Stimulated activated memory B cell treated with anti-CD40 and anti-IgM and Interleukin-4, amounts not matched to agents 10 μg/mL and 1 μg/mL and 100 μg/mL, for 72 hours (primary cell): ENCODE measurements around the gene ATG10.
"Not testable (repeated sequence)": the region's sequence is repeated elsewhere in the genome, so short reads cannot be mapped to it uniquely, and the experiment has no call there.

Experiments
- ATAC-seq: fragments of 150-1000 bp; cut with Tn5 transposase; 2 replicates; pipeline ENCODE4 v1.10.0; 2021
- H3K27ac Mint-ChIP-seq: one replicate; pipeline ENCODE4 v1.8.0; 2022; ENCODE audit warnings: mild to moderate bottlenecking, mixed read lengths
- H3K27me3 Mint-ChIP-seq: one replicate; pipeline ENCODE4 v1.8.0; 2022; ENCODE audit warnings: mixed read lengths
- H3K36me3 Mint-ChIP-seq: one replicate; pipeline ENCODE4 v1.8.0; 2022; ENCODE audit warnings: mixed read lengths
- H3K4me1 Mint-ChIP-seq: one replicate; pipeline ENCODE4 v1.8.0; 2022; ENCODE audit warnings: mixed read lengths
- H3K4me3 Mint-ChIP-seq: one replicate; pipeline ENCODE4 v1.8.0; 2022; ENCODE audit warnings: mild to moderate bottlenecking, moderate library complexity, mixed read lengths
- H3K9me3 Mint-ChIP-seq: one replicate; pipeline ENCODE4 v1.8.0; 2022; ENCODE audit warnings: mixed read lengths

The ATG10 gene

GRCh38 chr5:82066791-82067190 is 95.0 kb downstream of the ATG10 start:
- no peaks in the 10 kb centered on the region for H3K4me1 Mint-ChIP-seq
- H3K9me3 Mint-ChIP-seq, result peaks cover 2% of the 10 kb centered on the region
- no peak overlapping the region for H3K4me3 Mint-ChIP-seq
- H3K27me3 Mint-ChIP-seq, result no peaks in the 10 kb centered on the region
- ATAC-seq, result no peak
- H3K27ac Mint-ChIP-seq, result no peak overlapping the region
- peaks cover 5% of the 10 kb centered on the region for H3K36me3 Mint-ChIP-seq

GRCh38 chr5:82068042-82068441 is 96.2 kb downstream of the ATG10 start:
- not testable (repeated sequence) for H3K4me3 Mint-ChIP-seq, ATAC-seq, H3K36me3 Mint-ChIP-seq, H3K9me3 Mint-ChIP-seq, H3K27me3 Mint-ChIP-seq, H3K27ac Mint-ChIP-seq, H3K4me1 Mint-ChIP-seq

DNA sequence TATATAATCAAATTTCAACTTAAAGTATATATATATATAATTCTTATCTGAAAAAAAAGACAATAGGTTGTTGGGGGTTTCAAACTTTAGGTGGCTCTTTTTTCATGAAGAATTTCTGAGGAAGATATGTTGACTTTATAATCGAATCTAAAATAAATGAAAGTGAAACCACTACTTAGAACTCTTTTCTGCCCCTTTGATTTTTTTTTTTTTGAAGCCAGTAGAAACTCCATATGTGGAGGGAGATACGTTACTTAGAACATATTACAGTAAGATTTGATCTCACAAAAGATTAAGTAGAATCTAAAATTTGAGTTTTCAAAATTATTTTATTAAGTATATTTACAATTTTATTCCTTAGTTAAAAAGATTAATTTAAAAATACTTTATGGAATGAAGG is 96.9 kb downstream of the ATG10 start:
- no peak for ATAC-seq
- Mint-ChIP-seq H3K4me1 (no peaks in the 10 kb centered on the region), H3K27ac (no peak overlapping the region), H3K9me3 (peaks cover 2% of the 10 kb centered on the region), H3K36me3 (peaks cover 10% of the 10 kb centered on the region), H3K4me3 (no peak overlapping the region), H3K27me3 (no peaks in the 10 kb centered on the region)

DNA sequence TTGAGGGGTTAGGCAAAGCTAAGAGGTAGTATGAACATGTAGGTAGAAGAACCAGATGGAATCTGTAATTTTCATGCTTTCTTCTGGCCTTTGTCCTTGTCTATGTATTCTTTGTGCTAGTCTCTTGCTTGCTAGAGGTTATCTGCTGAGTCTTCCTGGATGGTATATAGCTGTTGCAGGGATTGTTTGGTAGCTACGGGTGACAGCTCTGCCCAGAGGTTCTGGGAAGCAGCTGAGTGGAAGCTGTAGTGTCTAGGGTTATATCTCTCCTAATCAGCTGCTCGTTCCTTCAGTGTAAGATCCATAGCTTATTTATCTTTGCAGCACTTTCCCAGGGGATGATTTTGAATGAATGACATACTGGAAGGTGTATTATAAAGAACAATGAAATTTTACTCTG is 100.3 kb downstream of the ATG10 start:
- Mint-ChIP-seq H3K27me3 (no peaks in the 10 kb centered on the region), H3K36me3 (peaks cover 10% of the 10 kb centered on the region), H3K4me3 (no peak overlapping the region), H3K4me1 (no peaks in the 10 kb centered on the region), H3K9me3 (peaks cover 2% of the 10 kb centered on the region), H3K27ac (no peak overlapping the region)
- no peak for ATAC-seq

DNA sequence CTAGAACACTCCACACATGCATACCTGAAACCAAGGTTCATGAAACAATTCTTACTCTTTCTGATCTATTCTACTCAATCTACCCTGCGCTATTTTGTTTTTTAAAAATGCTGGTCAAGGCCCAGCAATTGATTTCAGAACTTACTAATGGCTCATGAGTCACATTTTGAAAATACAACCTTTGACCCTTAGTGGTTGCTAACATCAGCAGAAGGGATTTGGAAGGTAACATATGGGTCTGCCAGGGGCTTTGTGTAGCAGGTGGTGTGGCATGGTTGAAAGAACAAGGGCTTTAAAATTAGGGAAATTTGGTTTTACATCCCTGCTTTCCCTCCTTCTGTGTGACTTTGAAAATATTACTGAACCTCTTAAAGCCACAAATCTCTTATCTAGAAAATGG is 101.4 kb downstream of the ATG10 start:
- peaks cover 7% of the 10 kb centered on the region for H3K36me3 Mint-ChIP-seq
- no peaks in the 10 kb centered on the region for H3K4me1 Mint-ChIP-seq
- no peak for ATAC-seq
- H3K4me3 Mint-ChIP-seq, result no peak overlapping the region
- peaks cover under 1% of the 10 kb centered on the region for H3K9me3 Mint-ChIP-seq
- no peaks in the 10 kb centered on the region for H3K27me3 Mint-ChIP-seq
- H3K27ac Mint-ChIP-seq, result no peak overlapping the region

DNA sequence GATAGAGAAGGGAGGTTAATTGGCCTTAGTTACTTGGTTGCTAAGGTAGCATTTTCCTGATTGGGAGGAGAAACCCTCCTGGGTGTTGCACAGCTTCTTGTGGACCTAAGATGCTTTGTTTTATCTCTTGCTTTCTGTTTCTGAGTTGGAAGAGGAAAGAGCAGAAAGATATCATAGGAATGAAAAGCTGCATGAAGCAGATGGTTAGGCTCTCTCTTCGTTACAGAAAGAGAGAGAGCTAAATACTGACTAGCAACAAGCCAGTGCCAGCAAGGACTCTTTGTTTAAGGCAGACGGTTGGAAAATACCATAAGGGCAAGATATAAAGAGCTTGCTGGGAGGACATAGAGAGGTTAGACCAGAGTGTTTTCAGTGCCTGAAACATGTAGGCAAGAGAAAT is 103.1 kb downstream of the ATG10 start:
- ATAC-seq, result no peak
- H3K27ac Mint-ChIP-seq, result no peak overlapping the region
- no peaks in the 10 kb centered on the region for H3K4me1 Mint-ChIP-seq
- H3K9me3 Mint-ChIP-seq, result peaks cover 6% of the 10 kb centered on the region
- peaks cover 17% of the 10 kb centered on the region for H3K36me3 Mint-ChIP-seq
- no peaks in the 10 kb centered on the region for H3K27me3 Mint-ChIP-seq
- H3K4me3 Mint-ChIP-seq, result no peak overlapping the region

DNA sequence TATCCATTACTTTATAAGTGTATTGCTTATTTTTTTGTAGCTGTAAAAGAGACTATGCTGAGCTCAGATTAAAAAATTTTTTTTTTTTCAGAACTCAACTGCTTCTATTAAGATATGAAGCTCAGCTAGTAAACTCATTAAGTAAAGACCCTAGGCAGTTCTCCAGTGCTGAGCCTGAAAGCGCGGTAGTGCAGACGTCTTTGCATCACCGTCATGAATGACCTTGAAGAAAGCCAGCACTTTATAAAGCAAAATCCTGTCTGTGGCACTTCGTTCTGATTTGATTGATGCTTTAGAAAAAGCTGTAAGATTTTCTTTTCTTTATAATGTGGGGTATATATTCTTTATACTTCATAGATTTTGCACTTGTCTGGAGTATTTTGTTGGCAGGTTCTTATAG is 105.7 kb downstream of the ATG10 start:
- H3K4me1 Mint-ChIP-seq, result no peaks in the 10 kb centered on the region
- no peaks in the 10 kb centered on the region for H3K27me3 Mint-ChIP-seq
- no peak overlapping the region for H3K27ac Mint-ChIP-seq
- H3K36me3 Mint-ChIP-seq, result peaks cover 17% of the 10 kb centered on the region
- H3K9me3 Mint-ChIP-seq, result peaks cover 6% of the 10 kb centered on the region
- no peak overlapping the region for H3K4me3 Mint-ChIP-seq
- ATAC-seq, result no peak

GRCh38 chr5:82091617-82092016 is 119.8 kb downstream of the ATG10 start:
- Mint-ChIP-seq H3K9me3 (peaks cover 12% of the 10 kb centered on the region), H3K27ac (no peak overlapping the region), H3K4me3 (no peak overlapping the region), H3K36me3 (peaks cover 32% of the 10 kb centered on the region), H3K4me1 (no peaks in the 10 kb centered on the region), H3K27me3 (no peaks in the 10 kb centered on the region)
- no peak for ATAC-seq

- Mint-ChIP-seq H3K36me3 (peaks cover 12% of the 10 kb centered on the region), H3K4me1 (peaks cover 4% of the 10 kb centered on the region), H3K4me3 (no peak overlapping the region), H3K9me3 (peaks cover 8% of the 10 kb centered on the region), H3K27me3 (no peaks in the 10 kb centered on the region), H3K27ac (no peak overlapping the region)
- ATAC-seq, result no peak
Observed at GRCh38 chr5:82095536-82095935, 123.7 kb downstream of the ATG10 start.

DNA sequence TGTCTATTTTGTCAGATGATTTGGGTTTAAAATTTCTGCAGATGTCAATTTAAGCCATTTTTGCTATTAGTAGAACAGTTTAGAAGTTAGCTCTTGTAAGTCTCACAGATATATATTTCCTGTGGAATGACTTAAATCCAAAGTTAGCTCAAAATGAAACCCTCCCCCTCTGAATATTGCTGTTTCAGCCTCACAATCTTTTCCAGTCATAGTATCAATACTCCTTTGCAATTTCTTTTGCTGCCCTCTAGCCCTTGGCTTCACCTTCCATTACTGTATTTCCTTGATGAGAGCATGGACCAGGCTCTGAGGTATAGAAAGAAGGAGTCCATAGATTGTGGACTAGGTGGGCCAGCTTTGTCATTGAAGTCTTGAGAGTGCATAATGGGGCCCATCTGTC is 124.4 kb downstream of the ATG10 start:
- Mint-ChIP-seq H3K4me3 (no peak overlapping the region), H3K27ac (no peak overlapping the region), H3K4me1 (peaks cover 10% of the 10 kb centered on the region), H3K9me3 (peaks cover 8% of the 10 kb centered on the region), H3K27me3 (no peaks in the 10 kb centered on the region), H3K36me3 (peaks cover 12% of the 10 kb centered on the region)
- ATAC-seq, result no peak

- peak; percentile 92 for ATAC-seq
- no peaks in the 10 kb centered on the region for H3K9me3 Mint-ChIP-seq
Observed at GRCh38 chr5:82100303-82101077, 128.7 kb downstream of the ATG10 start.

GRCh38 chr5:82104872-82105271 is 133.0 kb downstream of the ATG10 start:
- Mint-ChIP-seq H3K27me3 (no peaks in the 10 kb centered on the region), H3K27ac (no peak overlapping the region), H3K9me3 (no peaks in the 10 kb centered on the region), H3K36me3 (no peaks in the 10 kb centered on the region), H3K4me3 (no peak overlapping the region), H3K4me1 (peaks cover 10% of the 10 kb centered on the region)
- ATAC-seq, result no peak

More at GRCh38 chr5:82100303-82101077, 128.7 kb downstream of the ATG10 start:
- Mint-ChIP-seq H3K4me3 (no peak overlapping the region), H3K36me3 (no peaks in the 10 kb centered on the region), H3K4me1 (peaks cover 10% of the 10 kb centered on the region), H3K27ac (no peak overlapping the region), H3K27me3 (no peaks in the 10 kb centered on the region)

- ATAC-seq, result no peak
- no peaks in the 10 kb centered on the region for H3K9me3 Mint-ChIP-seq
- no peak overlapping the region for H3K27ac Mint-ChIP-seq
- H3K36me3 Mint-ChIP-seq, result no peaks in the 10 kb centered on the region
- H3K4me1 Mint-ChIP-seq, result peaks cover 6% of the 10 kb centered on the region
- no peak overlapping the region for H3K4me3 Mint-ChIP-seq
- H3K27me3 Mint-ChIP-seq, result no peaks in the 10 kb centered on the region
Observed at GRCh38 chr5:82105457-82105856, 133.6 kb downstream of the ATG10 start.

GRCh38 chr5:82106207-82106606 is 134.4 kb downstream of the ATG10 start:
- no peaks in the 10 kb centered on the region for H3K36me3 Mint-ChIP-seq
- ATAC-seq, result no peak
- no peaks in the 10 kb centered on the region for H3K9me3 Mint-ChIP-seq
- no peak overlapping the region for H3K4me3 Mint-ChIP-seq
- no peak overlapping the region for H3K27ac Mint-ChIP-seq
- H3K4me1 Mint-ChIP-seq, result no peaks in the 10 kb centered on the region
- H3K27me3 Mint-ChIP-seq, result no peaks in the 10 kb centered on the region

DNA sequence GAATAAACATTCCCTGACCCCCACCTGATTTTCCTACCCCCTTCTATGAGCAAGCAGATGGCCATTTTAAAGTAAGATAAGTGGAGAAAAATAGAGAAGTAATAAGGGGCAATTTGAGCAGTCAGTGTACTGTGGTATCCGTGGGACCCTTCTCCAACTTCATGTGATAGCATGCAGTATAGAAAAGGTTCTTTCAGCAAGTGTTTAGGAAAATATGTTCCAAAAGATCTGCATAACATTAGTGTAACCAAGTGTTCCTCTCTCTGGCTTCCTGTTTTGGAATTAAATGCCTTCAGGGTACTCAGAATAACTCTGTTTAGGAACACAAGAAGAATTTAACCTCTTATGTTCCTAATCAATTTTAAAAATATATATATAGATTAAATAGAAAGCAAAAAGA is 134.9 kb downstream of the ATG10 start:
- H3K4me3 Mint-ChIP-seq, result no peak overlapping the region
- no peak overlapping the region for H3K27ac Mint-ChIP-seq
- H3K36me3 Mint-ChIP-seq, result no peaks in the 10 kb centered on the region
- no peaks in the 10 kb centered on the region for H3K9me3 Mint-ChIP-seq
- H3K4me1 Mint-ChIP-seq, result no peaks in the 10 kb centered on the region
- H3K27me3 Mint-ChIP-seq, result no peaks in the 10 kb centered on the region
- ATAC-seq, result no peak

- ATAC-seq, result no peak
- Mint-ChIP-seq H3K27ac (no peak overlapping the region), H3K4me3 (no peak overlapping the region), H3K4me1 (no peaks in the 10 kb centered on the region), H3K27me3 (no peaks in the 10 kb centered on the region), H3K9me3 (no peaks in the 10 kb centered on the region), H3K36me3 (no peaks in the 10 kb centered on the region)
Observed at GRCh38 chr5:82107267-82107666, 135.4 kb downstream of the ATG10 start.
